Mesenchymal stem cell (in vitro differentiated cells and primary cell): Measurements from ENCODE around the gene SLC10A3.

Source experiments
- DNase-seq: peaks from one replicate; pipeline ENCODE4 v3.0.0-alpha.2; 2013
- H2AFZ ChIP-seq: one replicate; pipeline ENCODE4 v1.6.1; 2013; ENCODE audit warnings: low read depth, mild to moderate bottlenecking, control low read depth, inconsistent platforms, low read length, moderate library complexity
- H2AK5ac ChIP-seq: 2 replicates; pipeline ENCODE4 v1.6.1; 2013; ENCODE audit warnings: low read length, moderate library complexity, mild to moderate bottlenecking, inconsistent platforms; ENCODE audit not compliant: severe bottlenecking
- H2BK120ac ChIP-seq: one replicate; pipeline ENCODE4 v1.6.1; 2013; ENCODE audit warnings: low read depth, mild to moderate bottlenecking, inconsistent platforms, low read length, moderate library complexity
- H2BK12ac ChIP-seq, 2 experiments: one replicate each; pipeline ENCODE4 v1.6.1; 2013; ENCODE audit warnings: inconsistent platforms in 2 of 2, low read length in 2 of 2, mild to moderate bottlenecking in 2 of 2, moderate library complexity in 2 of 2, control low read depth in 1 of 2
- H2BK15ac ChIP-seq: one replicate; pipeline ENCODE4 v1.6.1; 2013; ENCODE audit warnings: mild to moderate bottlenecking, low read depth, inconsistent platforms; ENCODE audit not compliant: poor library complexity, severe bottlenecking
- H2BK5ac ChIP-seq: 2 replicates; pipeline ENCODE4 v1.6.1; 2013; ENCODE audit warnings: low read depth, mild to moderate bottlenecking, low read length, control low read depth, inconsistent platforms; ENCODE audit not compliant: poor library complexity, severe bottlenecking
- H3K14ac ChIP-seq, 2 experiments: one replicate each; pipeline ENCODE4 v1.6.1; 2013; ENCODE audit warnings: inconsistent platforms in 2 of 2, low read length in 2 of 2, control low read depth in 1 of 2, mild to moderate bottlenecking in 1 of 2, moderate library complexity in 1 of 2
- H3K18ac ChIP-seq, 2 experiments: one replicate each; pipeline ENCODE4 v1.6.1; 2013; ENCODE audit warnings: inconsistent platforms in 2 of 2, low read length in 2 of 2, control low read depth in 1 of 2, low read depth in 1 of 2, mild to moderate bottlenecking in 1 of 2
- H3K23ac ChIP-seq, 2 experiments: one replicate each; pipeline ENCODE4 v1.6.1; 2013; ENCODE audit warnings: inconsistent platforms in 2 of 2, low read length in 2 of 2, mild to moderate bottlenecking in 2 of 2, moderate library complexity in 2 of 2, control low read depth in 1 of 2
- H3K27ac ChIP-seq: 2 replicates; pipeline ENCODE4 v1.5.1; 2013; ENCODE audit warnings: mild to moderate bottlenecking, moderate library complexity, low read length, control low read depth, inconsistent platforms; ENCODE audit not compliant: poor library complexity, severe bottlenecking
- H3K27me3 ChIP-seq, 2 experiments: 2 replicates each; pipeline versions ENCODE4 v1.6.1 to v1.7.0; 2013; ENCODE audit warnings: low read length in 2 of 2, mild to moderate bottlenecking in 2 of 2, moderate library complexity in 2 of 2, control low read depth in 1 of 2, inconsistent platforms in 1 of 2; ENCODE audit not compliant: control insufficient read depth in 1 of 2, insufficient read depth in 1 of 2
- H3K36me3 ChIP-seq, 2 experiments: 2 replicates each; pipeline versions ENCODE4 v1.6.1 to v1.7.0; 2013; ENCODE audit warnings: low read length in 2 of 2, control low read depth in 1 of 2, inconsistent platforms in 1 of 2, low read depth in 1 of 2, mild to moderate bottlenecking in 1 of 2; ENCODE audit not compliant: insufficient read depth in 2 of 2, control insufficient read depth in 1 of 2
- H3K4ac ChIP-seq, 2 experiments: one replicate each; pipeline ENCODE4 v1.6.1; 2013; ENCODE audit warnings: inconsistent platforms in 2 of 2, low read length in 2 of 2, mild to moderate bottlenecking in 2 of 2, moderate library complexity in 2 of 2, control low read depth in 1 of 2, low read depth in 1 of 2
- H3K4me1 ChIP-seq: 2 replicates; pipeline ENCODE4 v1.6.1; 2013; ENCODE audit warnings: low read depth, low read length, control low read depth; ENCODE audit not compliant: control insufficient read depth, insufficient read depth
- H3K4me2 ChIP-seq: 2 replicates; pipeline ENCODE4 v1.6.1; 2013; ENCODE audit warnings: low read length, mild to moderate bottlenecking, inconsistent platforms; ENCODE audit not compliant: poor library complexity, severe bottlenecking
- H3K4me3 ChIP-seq, 2 experiments: 2 replicates each; pipeline versions ENCODE4 v1.5.1 to v1.7.0; 2013; ENCODE audit warnings: low read length in 2 of 2, mild to moderate bottlenecking in 2 of 2, control low read depth in 1 of 2, low read depth in 1 of 2; ENCODE audit not compliant: insufficient read depth in 1 of 2
- H3K79me1 ChIP-seq: replicated peaks from 2 replicates; pipeline ENCODE4 v1.6.1; 2013; ENCODE audit warnings: mild to moderate bottlenecking, control low read depth, low read length, inconsistent platforms; ENCODE audit not compliant: poor library complexity, severe bottlenecking
- H3K9ac ChIP-seq: 2 replicates; pipeline ENCODE4 v1.7.0; 2013; ENCODE audit warnings: mild to moderate bottlenecking, low read length, moderate library complexity
- H3K9me3 ChIP-seq: 2 replicates; pipeline ENCODE4 v1.7.0; 2013; ENCODE audit warnings: mild to moderate bottlenecking, low read length; ENCODE audit not compliant: control insufficient read depth
- H4K8ac ChIP-seq: one replicate; pipeline ENCODE4 v1.6.1; 2013; ENCODE audit warnings: inconsistent platforms, mild to moderate bottlenecking, low read length, moderate library complexity
- H4K91ac ChIP-seq: one replicate; pipeline ENCODE4 v1.6.1; 2013; ENCODE audit warnings: mild to moderate bottlenecking, low read length, inconsistent platforms
- WGBS: methylation state at CpG from one replicate; pipeline ENCODE4 v1.1.7; 2013; ENCODE audit warnings: mixed read lengths; 5-methylcytosine and 5-hydroxymethylcytosine counted together

SLC10A3 gene

GRCh38 chrX:154489182-154489581 is 1.2 kb downstream of the SLC10A3 start:
- Histone ChIP-seq H3K36me3 (peaks cover 25 to 31% of the 10 kb centered on the region in 2 experiments), H2AK5ac (no peak overlapping the region), H2BK120ac (no peak overlapping the region), H3K23ac (no peak overlapping the region), H2BK5ac (no peak overlapping the region), H3K9ac (peak overlapping the region; percentile 85), H2BK12ac (no peak overlapping the region), H3K14ac (no peak overlapping the region), H3K9me3 (no peaks in the 10 kb centered on the region), H3K4me2 (no peak overlapping the region), H3K4me1 (peaks cover 26% of the 10 kb centered on the region), H4K8ac (no peak overlapping the region), H3K4ac (no peak overlapping the region), H3K4me3 (peak overlapping the region in 1 of 2 experiments; percentile 82), H3K79me1 (peaks cover 14% of the 10 kb centered on the region), H4K91ac (no peak overlapping the region), H2AFZ (no peak overlapping the region), H3K27ac (no peak overlapping the region), H2BK15ac (no peak overlapping the region), H3K27me3 (no peaks in the 10 kb centered on the region), H3K18ac (no peak overlapping the region)
- DNase-seq = no peak
- WGBS = 100% methylated on average over 4 of the region's 4 CpGs

- H4K91ac ChIP-seq = no peak overlapping the region
- H3K9me3 ChIP-seq = no peaks in the 10 kb centered on the region
- no peak overlapping the region for H3K4ac ChIP-seq
- no peak overlapping the region for H2BK12ac ChIP-seq
- no peak overlapping the region for H2AFZ ChIP-seq
- peaks cover 16% of the 10 kb centered on the region for H3K79me1 ChIP-seq
- H2AK5ac ChIP-seq = no peak overlapping the region
- no peak overlapping the region for H3K23ac ChIP-seq
- no peak overlapping the region for H3K18ac ChIP-seq
- 96% methylated on average over 20 of the region's 20 CpGs for WGBS
- H3K27me3 ChIP-seq = no peaks in the 10 kb centered on the region
- H2BK15ac ChIP-seq = no peak overlapping the region
- no peak overlapping the region for H4K8ac ChIP-seq
- no peak overlapping the region for H3K27ac ChIP-seq
- DNase-seq = no peak
- H3K14ac ChIP-seq = no peak overlapping the region
- H3K4me3 ChIP-seq = peak overlapping the region in 1 of 2 experiments; percentile 82
- H3K4me2 ChIP-seq = no peak overlapping the region
- H2BK120ac ChIP-seq = no peak overlapping the region
- H3K4me1 ChIP-seq = peaks cover 28% of the 10 kb centered on the region
- peaks cover 32 to 36% of the 10 kb centered on the region in 2 experiments for H3K36me3 ChIP-seq
- no peak overlapping the region for H3K9ac ChIP-seq
- no peak overlapping the region for H2BK5ac ChIP-seq
These were observed 1.9 kb downstream of the SLC10A3 start for GRCh38 chrX:154488336-154489075.

GRCh38 chrX:154487518-154488290 is 2.7 kb downstream of the SLC10A3 start:
- 98% methylated on average over 28 of the region's 28 CpGs for WGBS
- no peaks in the 10 kb centered on the region for H3K9me3 ChIP-seq
- peak overlapping the region; percentile 62 for H2AK5ac ChIP-seq
- H4K8ac ChIP-seq = no peak overlapping the region
- H3K36me3 ChIP-seq = peaks cover 33 to 41% of the 10 kb centered on the region in 2 experiments
- no peak overlapping the region for H3K4me2 ChIP-seq
- no peak overlapping the region for H3K9ac ChIP-seq
- peak overlapping the region in 1 of 2 experiments; percentile 78 for H2BK12ac ChIP-seq
- H3K4me1 ChIP-seq = peaks cover 28% of the 10 kb centered on the region
- H2AFZ ChIP-seq = no peak overlapping the region
- H2BK120ac ChIP-seq = no peak overlapping the region
- no peak overlapping the region for H2BK15ac ChIP-seq
- no peak overlapping the region for H2BK5ac ChIP-seq
- H3K14ac ChIP-seq = no peak overlapping the region
- no peak overlapping the region for H3K27ac ChIP-seq
- H3K18ac ChIP-seq = no peak overlapping the region
- no peak overlapping the region for H3K4ac ChIP-seq
- H3K23ac ChIP-seq = no peak overlapping the region
- no peak overlapping the region for H4K91ac ChIP-seq
- peaks cover 0 to 3% of the 10 kb centered on the region in 2 experiments for H3K27me3 ChIP-seq
- peaks cover 16% of the 10 kb centered on the region for H3K79me1 ChIP-seq
- no peak for DNase-seq
- no peak overlapping the region for H3K4me3 ChIP-seq
